Right cardiac atrium (tissue), 5 donors: ENCODE results near the gene TMEM208. TPM values are rescaled to one million over a fixed set of nuclear protein-coding genes. Genes with fewer than 3 reads are reported as not detected.

Experiments
- ATAC-seq, 2 donors: fragments of 200-7000 bp; cut with Tn5 transposase; one replicate each; pipeline versions ENCODE4 v1.8.0 to v1.9.1; 2020; ENCODE audit warnings: moderate library complexity in 2 of 2, mild to moderate bottlenecking in 1 of 2
- DNase-seq, 3 donors: peaks; one replicate each; pipeline ENCODE4 v3.0.0-alpha.2; 2020
- H3K27ac ChIP-seq: one replicate; pipeline ENCODE4 v1.5.1; 2013; ENCODE audit warnings: mild to moderate bottlenecking, low read length, control low read depth, moderate library complexity
- H3K27me3 ChIP-seq: one replicate; pipeline ENCODE4 v1.6.1; 2013; ENCODE audit not compliant: control insufficient read depth, insufficient read depth
- H3K4me1 ChIP-seq: one replicate; pipeline ENCODE4 v1.6.1; 2013; ENCODE audit warnings: low read length; ENCODE audit not compliant: control insufficient read depth, insufficient read depth
- H3K4me3 ChIP-seq: one replicate; pipeline ENCODE4 v1.5.1; 2013; ENCODE audit warnings: low read length, control low read depth
- H3K9me3 ChIP-seq: one replicate; pipeline ENCODE4 v1.6.1; 2013; ENCODE audit warnings: low read length; ENCODE audit not compliant: control insufficient read depth
- WGBS: extraction: QIAGEN DNeasy Blood & Tissue Kit; methylation state at CpG from one replicate; pipeline ENCODE4 v1.1.7; 2013; 5-methylcytosine and 5-hydroxymethylcytosine counted together
- intact Hi-C, 4 donors: fragments of 100-400 bp; cut with DNase I; formaldehyde crosslinking; loops; one replicate each; pipeline versions ENCODE4 v1.11.0 to v1.14.0; 2022 to 2023
- polyA plus RNA-seq: library from polyadenylated mRNA; stranded (reverse); fragments of 200-250 nt; gene quantifications from one replicate; pipeline ENCODE4 v1.2.3, GENCODE V29; 2013
- total RNA-seq, 4 donors: library from RNA; stranded (reverse); fragmentation: NEBNext Ultra II Directional; extraction: Animal tissue kit (Norgen Biotek cat#: 25700); gene quantifications; one replicate each; pipeline ENCODE4 v1.2.1, GENCODE V29; 2021
- donor health status: healthy with polysubstance abuse.
- donor health status: DM: no; HTN: yes; CAD: no.
- donor health status: DM: no; HTN: no; CAD: no.
- donor health status: DM: no; HTN: yes; CAD: no; lungs with severe emphysema.
- donor health status: DM: yes; HTN: yes; CAD: no.

The TMEM208 gene
- total and polyA plus RNA-seq, 5 donors: 15.4 to 43.5 (median 17.2) TPM

DNA sequence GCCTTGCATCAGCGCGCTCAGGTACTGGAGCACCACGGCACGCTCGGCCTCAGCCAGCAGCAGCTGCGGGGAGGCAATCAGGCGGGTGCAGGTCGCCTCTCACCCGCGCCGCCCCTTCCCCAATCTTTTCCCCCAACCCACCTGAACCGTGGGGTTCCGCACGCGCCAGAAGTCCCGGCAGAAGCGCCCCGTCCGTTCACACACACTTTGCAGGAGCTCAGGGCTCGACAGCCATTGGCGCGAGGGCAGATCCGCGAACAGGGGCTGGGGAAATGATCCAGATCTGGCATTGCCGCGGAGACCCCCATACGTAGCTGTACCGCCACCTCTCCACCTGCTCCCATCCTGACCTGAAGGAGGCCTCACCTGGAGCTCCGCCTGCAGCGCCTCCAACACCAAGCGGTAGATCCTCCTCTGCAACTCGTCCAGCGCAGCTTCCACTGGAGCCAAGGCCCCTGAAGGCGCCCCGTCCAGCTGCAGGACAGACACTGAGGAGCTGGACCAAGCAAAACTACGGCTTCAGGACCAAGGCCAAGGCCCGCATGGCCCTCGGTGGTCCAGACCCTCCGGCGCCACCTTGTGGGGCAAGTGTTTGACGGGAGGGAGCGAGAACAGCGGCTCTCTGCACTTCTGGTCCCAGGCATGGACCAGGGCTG, 41.8 kb upstream of the TMEM208 start:
- Histone ChIP-seq H3K27me3 (no peaks in the 10 kb centered on the region), H3K9me3 (no peaks in the 10 kb centered on the region), H3K4me1 (peaks cover 2% of the 10 kb centered on the region), H3K27ac (no peak overlapping the region), H3K4me3 (no peak overlapping the region)
- peak; percentile 55 to 56 for ATAC-seq
- DNase-seq: peak; percentile 95 to 98 (median 97)
- intact Hi-C loops: no loop called here
- 17% methylated on average over 43 of the region's 43 CpGs for WGBS

- 8% methylated on average over 12 of the region's 12 CpGs for WGBS
- DNase-seq (no peak), ATAC-seq (no peak)
- intact Hi-C loops: no loop called here
- no peak overlapping the region for H3K4me3 ChIP-seq
- no peak overlapping the region for H3K27ac ChIP-seq
- H3K9me3 ChIP-seq: no peaks in the 10 kb centered on the region
- peaks cover 2% of the 10 kb centered on the region for H3K4me1 ChIP-seq
- H3K27me3 ChIP-seq: no peaks in the 10 kb centered on the region
Measured at GRCh38 chr16:67185651-67186134, 41.2 kb upstream of the TMEM208 start.

- DNase-seq: peak in 1 of 3 donors; percentile 33
- intact Hi-C loops: no loop called here
- no peak for ATAC-seq
- no peaks in the 10 kb centered on the region for H3K9me3 ChIP-seq
- H3K27ac ChIP-seq: no peak overlapping the region
- 42% methylated on average over 5 of the region's 5 CpGs for WGBS
- no peak overlapping the region for H3K4me3 ChIP-seq
- H3K27me3 ChIP-seq: no peaks in the 10 kb centered on the region
- H3K4me1 ChIP-seq: peaks cover 3% of the 10 kb centered on the region
Measured at GRCh38 chr16:67186550-67186950, 40.4 kb upstream of the TMEM208 start.

- no peak overlapping the region for H3K4me3 ChIP-seq
- intact Hi-C loops: no loop called here
Measured at GRCh38 chr16:67187175-67187890, 39.6 kb upstream of the TMEM208 start.

GRCh38 chr16:67188323-67188722, 38.6 kb upstream of the TMEM208 start:
- Histone ChIP-seq H3K4me3 (no peak overlapping the region), H3K4me1 (peaks cover 7% of the 10 kb centered on the region), H3K27me3 (no peaks in the 10 kb centered on the region), H3K9me3 (no peaks in the 10 kb centered on the region), H3K27ac (no peak overlapping the region)
- 66% methylated on average over 4 of the region's 4 CpGs for WGBS
- no peak for ATAC-seq
- DNase-seq: no peak
- intact Hi-C loops: no loop called here

More at GRCh38 chr16:67187175-67187890, 39.6 kb upstream of the TMEM208 start:
- Histone ChIP-seq H3K27me3 (no peaks in the 10 kb centered on the region), H3K9me3 (no peaks in the 10 kb centered on the region), H3K4me1 (peaks cover 3% of the 10 kb centered on the region), H3K27ac (no peak overlapping the region)
- ATAC-seq: no peak
- WGBS: 81% methylated on average over 26 of the region's 26 CpGs
- peak in 1 of 3 donors; percentile 66 for DNase-seq

DNA sequence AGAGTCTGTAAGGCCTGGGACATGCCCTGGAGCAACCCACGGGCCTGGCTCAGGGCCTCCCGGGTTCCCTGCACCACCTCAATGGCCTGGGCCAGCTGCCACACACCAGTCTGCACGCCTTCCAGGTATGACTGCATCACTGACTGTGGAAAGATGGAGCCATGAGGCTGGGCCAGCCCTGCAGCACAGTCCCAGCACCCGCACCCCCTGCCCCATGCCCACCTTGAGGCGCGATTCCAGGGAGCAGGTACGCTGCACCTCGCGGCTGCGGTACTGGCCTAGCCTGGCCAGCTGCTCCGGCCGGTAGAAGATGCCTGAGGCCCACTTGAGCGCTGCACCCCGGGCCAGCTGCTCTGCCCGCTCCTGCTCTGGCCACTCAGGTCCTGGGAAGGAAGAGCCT, 38.1 kb upstream of the TMEM208 start:
- WGBS: 92% methylated on average over 15 of the region's 15 CpGs
- no peak overlapping the region for H3K27ac ChIP-seq
- H3K9me3 ChIP-seq: no peaks in the 10 kb centered on the region
- peaks cover 7% of the 10 kb centered on the region for H3K4me1 ChIP-seq
- DNase-seq (peak in 1 of 3 donors; percentile 53), ATAC-seq (no peak)
- intact Hi-C loops: no loop called here
- no peaks in the 10 kb centered on the region for H3K27me3 ChIP-seq
- no peak overlapping the region for H3K4me3 ChIP-seq

DNA sequence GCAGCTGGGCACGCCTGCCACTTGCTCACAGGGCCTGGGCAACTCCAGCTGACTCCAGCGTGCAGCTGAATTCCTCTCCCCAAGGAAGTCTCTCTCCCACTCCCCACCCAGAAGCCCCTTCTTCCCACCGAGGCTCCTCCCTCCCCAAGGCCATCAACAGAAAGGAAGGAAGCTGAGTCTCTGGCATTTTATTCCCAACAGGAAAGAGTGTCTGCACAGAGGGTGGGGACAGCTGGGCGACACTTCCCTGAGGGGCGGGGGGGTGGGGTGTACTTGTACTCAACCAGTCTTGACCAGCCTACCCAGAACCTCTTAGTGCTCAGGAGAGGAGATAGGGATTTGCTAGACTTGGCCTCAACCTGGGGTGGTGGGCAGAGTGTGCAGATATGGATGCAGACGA, 36.9 kb upstream of the TMEM208 start, which contains the start of gene EXOC3L1:
Gene EXOC3L1 (minus strand): TSS at position 96 of the 400 bp plus-strand sequence. CDS start 460 bp downstream, outside the sequence.
- ATAC-seq (no peak), DNase-seq (peak in 1 of 3 donors; percentile 30)
- Histone ChIP-seq H3K27me3 (no peaks in the 10 kb centered on the region), H3K9me3 (no peaks in the 10 kb centered on the region), H3K4me1 (peaks cover 5% of the 10 kb centered on the region), H3K27ac (peak within 1 kb of the TSS; percentile 5), H3K4me3 (peak within 1 kb of the TSS; percentile 21)
- WGBS: 29% methylated on average over 6 of the region's 6 CpGs
- intact Hi-C loops: loop anchor here in 1 of 4 donors (5.0 kb wide), 1 partner anchor 37 kb away; the partner anchor contains the start of gene TMEM208

- ATAC-seq (no peak), DNase-seq (no peak)
- H3K4me1 ChIP-seq: peaks cover 5% of the 10 kb centered on the region
- peak overlapping the region; percentile 5 for H3K27ac ChIP-seq
- peak overlapping the region; percentile 21 for H3K4me3 ChIP-seq
- intact Hi-C loops: loop anchor here in 1 of 4 donors (5.0 kb wide), 1 partner anchor 37 kb away; the partner anchor contains the start of gene TMEM208
- 66% methylated on average over 13 of the region's 13 CpGs for WGBS
- no peaks in the 10 kb centered on the region for H3K9me3 ChIP-seq
- H3K27me3 ChIP-seq: no peaks in the 10 kb centered on the region
Measured at GRCh38 chr16:67190448-67191399, 36.2 kb upstream of the TMEM208 start.

- DNase-seq (no peak), ATAC-seq (peak in 1 of 2 donors; percentile 2)
- Histone ChIP-seq H3K27me3 (no peaks in the 10 kb centered on the region), H3K4me1 (peaks cover 5% of the 10 kb centered on the region), H3K4me3 (peak overlapping the region; percentile 5), H3K27ac (no peak overlapping the region), H3K9me3 (no peaks in the 10 kb centered on the region)
- WGBS: 26% methylated on average over 9 of the region's 9 CpGs
- intact Hi-C loops: loop anchor here in 1 of 4 donors (5.0 kb wide), 1 partner anchor 36 kb away; the partner anchor contains the start of gene TMEM208
Measured at GRCh38 chr16:67191411-67191994, 35.4 kb upstream of the TMEM208 start.
